K562 (cell line): Measurements from ENCODE around the gene C1orf122. TPM values are rescaled to one million over a fixed set of nuclear protein-coding genes. Genes with fewer than 3 reads are reported as not detected.

Experiments used
- ATAC-seq: fragments of 200-7000 bp; cut with Tn5 transposase; 3 replicates; pipeline ENCODE4 v1.9.1; 2020; ENCODE audit warnings: moderate library complexity
- BruUV-seq: library from RNA; stranded (reverse); fragments of 400-500 nt; replicated peaks from 2 replicates; lab custom pipeline; 2021; lab: Mats Ljungman, UMichigan
- CTCF ChIA-PET: fragments of 300-600 bp; formaldehyde crosslinking; extraction: SDS; loops from one replicate; lab custom pipeline; 2021; ENCODE audit warnings: low intra/inter-chr PET ratio; lab: Yijun Ruan, JAX
- POLR2A ChIA-PET: fragments of 300-600, 350-650 bp; sonication (Branson Sonifier 250); formaldehyde crosslinking; extraction: SDS; loops from one replicate; lab custom pipeline; 2021; ENCODE audit warnings: antibody characterized with exemption, inconsistent platforms; lab: Yijun Ruan, JAX
- DNase-seq, 4 experiments: peaks; one replicate each; pipeline versions ENCODE4 v3.0.0 to v3.0.0-alpha.2; 2011 to 2018; ENCODE audit warnings: low spot score in 3 of 4, mixed read lengths in 3 of 4; ENCODE audit errors: extremely low read depth in 1 of 4
- FAIRE-seq: peaks from 2 replicates; lab custom pipeline; 2011; peaks lifted over from hg19 to GRCh38; lab: Jason Lieb, UNC
- H2AFZ ChIP-seq: 2 replicates; pipeline ENCODE4 v1.6.0; 2011; ENCODE audit warnings: low read depth, low read length, control low read depth, inconsistent platforms
- H3K27ac ChIP-seq: fragments of 200-600 bp; 3 replicates; pipeline ENCODE4 v1.8.0; 2011; ENCODE audit warnings: low read depth, mild to moderate bottlenecking, control low read depth, inconsistent platforms, low read length, moderate library complexity, mixed read lengths; ENCODE audit errors: extremely low read depth
- H3K27me3 ChIP-seq, 2 experiments: fragments of 300-600 bp in 1 of 2; 2 replicates in 1 of 2; 3 replicates in 1 of 2; pipeline versions ENCODE4 v1.6.0 to v1.8.0; 2011; ENCODE audit warnings: inconsistent platforms in 2 of 2, low read length in 2 of 2, mild to moderate bottlenecking in 1 of 2, mixed read lengths in 1 of 2, moderate library complexity in 1 of 2; ENCODE audit not compliant: control insufficient read depth in 2 of 2, insufficient read depth in 2 of 2
- H3K36me3 ChIP-seq: fragments of 300-600 bp; 3 replicates; pipeline ENCODE4 v1.8.0; 2011; ENCODE audit warnings: mild to moderate bottlenecking, low read length, inconsistent platforms; ENCODE audit not compliant: control insufficient read depth, insufficient read depth
- H3K4me1 ChIP-seq, 2 experiments: fragments of 200-600 bp in 1 of 2; replicated peaks in 1 of 2; 2 replicates in 1 of 2; 3 replicates in 1 of 2; pipeline versions ENCODE4 v1.5.1 to v1.8.0; 2011; ENCODE audit warnings: inconsistent platforms in 2 of 2, low read length in 2 of 2, mild to moderate bottlenecking in 1 of 2, mixed read lengths in 1 of 2, moderate library complexity in 1 of 2; ENCODE audit not compliant: control insufficient read depth in 2 of 2, insufficient read depth in 2 of 2
- H3K4me2 ChIP-seq: 2 replicates; pipeline ENCODE4 v1.6.1; 2011; ENCODE audit warnings: low read length, control low read depth, inconsistent platforms, mixed read lengths; ENCODE audit not compliant: insufficient read depth
- H3K4me3 ChIP-seq: fragments of 200-600 bp; sonication (generic), shearing (Covaris generic); 2 replicates; pipeline ENCODE4 v1.5.1; 2016; ENCODE audit warnings: control low read depth, inconsistent platforms
- H3K79me2 ChIP-seq: fragments of 200-600 bp; 3 replicates; pipeline ENCODE4 v1.8.0; 2011; ENCODE audit warnings: low read length, inconsistent platforms; ENCODE audit not compliant: control insufficient read depth, insufficient read depth
- H3K9ac ChIP-seq, 2 experiments: 2 replicates each; pipeline versions ENCODE4 v1.6.0 to v1.6.1; 2011; ENCODE audit warnings: low read depth in 2 of 2, low read length in 2 of 2, control low read depth in 1 of 2, inconsistent platforms in 1 of 2, mild to moderate bottlenecking in 1 of 2, mixed read lengths in 1 of 2; ENCODE audit not compliant: insufficient read depth in 1 of 2
- H3K9me1 ChIP-seq: one replicate; pipeline ENCODE4 v1.6.0; 2011; ENCODE audit warnings: inconsistent platforms, mild to moderate bottlenecking, low read length, moderate library complexity; ENCODE audit not compliant: control insufficient read depth, insufficient read depth
- H3K9me3 ChIP-seq: replicated peaks from 2 replicates; pipeline ENCODE4 v1.5.1; 2011; ENCODE audit warnings: low read depth, low read length, inconsistent platforms; ENCODE audit not compliant: control insufficient read depth, insufficient read depth
- H4K20me1 ChIP-seq: replicated peaks from 2 replicates; pipeline ENCODE4 v1.6.1; 2011; ENCODE audit warnings: low read length, inconsistent platforms, mixed read lengths; ENCODE audit not compliant: control insufficient read depth, insufficient read depth
- CHCHD3 ChIP-seq: fragments of 250-450 bp; sonication (Bioruptor Pico); IDR thresholded peaks from 2 replicates; pipeline ENCODE4 v2.1.2; 2022; ENCODE audit warnings: mild to moderate bottlenecking
- CHD2 ChIP-seq: IDR thresholded peaks from 2 replicates; pipeline ENCODE4 v1.6.1; 2011; ENCODE audit warnings: low read depth, low read length
- HMBOX1 ChIP-seq: sonication (generic); IDR thresholded peaks from 2 replicates; pipeline ENCODE4 v1.6.1; 2016
- MCM3 ChIP-seq: fragments of 450-650 bp; IDR thresholded peaks from 2 replicates; pipeline ENCODE4 v1.6.1; 2016
- MED1 ChIP-seq: sonication (generic); formaldehyde crosslinking; IDR thresholded peaks from 2 replicates; pipeline ENCODE4 v1.8.1; 2023; ENCODE audit warnings: missing genetic modification reagents, borderline replicate concordance
- POLR2AphosphoS5 ChIP-seq: IDR thresholded peaks from 2 replicates; pipeline ENCODE4 v1.6.1; 2011; ENCODE audit warnings: mild to moderate bottlenecking, low read depth, low read length, moderate library complexity; ENCODE audit not compliant: control insufficient read depth, insufficient read depth
- SETDB1 ChIP-seq: IDR thresholded peaks from one replicate; pipeline ENCODE4 v1.6.1; 2012; ENCODE audit warnings: low read length, control low read depth, inconsistent platforms
- SMC3 ChIP-seq: conservative IDR thresholded peaks from 2 replicates; pipeline ENCODE4 v1.6.1; 2011; ENCODE audit warnings: low read depth, low read length, improper control_type of control experiment; ENCODE audit not compliant: insufficient read depth
- SNAPC5 ChIP-seq: fragments of 250-450 bp; sonication (Bioruptor Pico); IDR thresholded peaks from 2 replicates; pipeline ENCODE4 v1.8.0; 2021; ENCODE audit warnings: moderate library complexity, mild to moderate bottlenecking, inconsistent platforms
- STAT5B ChIP-seq: fragments of 250-450 bp; sonication (Bioruptor Pico); IDR thresholded peaks from 2 replicates; pipeline ENCODE4 v1.8.0; 2021; ENCODE audit warnings: mild to moderate bottlenecking, inconsistent platforms
- TEAD4 ChIP-seq, 2 experiments: sonication (generic) in 1 of 2; formaldehyde crosslinking in 1 of 2; IDR thresholded peaks; 2 replicates each; pipeline versions ENCODE4 v1.6.1 to v1.8.0; 2012 to 2022; ENCODE audit warnings: borderline replicate concordance in 1 of 2, inconsistent platforms in 1 of 2, low read length in 1 of 2, mild to moderate bottlenecking in 1 of 2, missing genetic modification reagents in 1 of 2
- ZBTB12 ChIP-seq: fragments of 250-450 bp; sonication (Bioruptor Pico); IDR thresholded peaks from 2 replicates; pipeline ENCODE4 v1.4.0; 2020
- ZNF324 ChIP-seq: fragments of 250-450 bp; sonication (Bioruptor Pico); IDR thresholded peaks from 2 replicates; pipeline ENCODE4 v1.4.0; 2020; ENCODE audit warnings: mild to moderate bottlenecking
- ZNF354B ChIP-seq: fragments of 250-450 bp; sonication (Bioruptor Pico); IDR thresholded peaks from 2 replicates; pipeline ENCODE4 v1.4.0; 2020
- ZNF445 ChIP-seq: fragments of 250-450 bp; sonication (Bioruptor Pico); IDR thresholded peaks from 2 replicates; pipeline ENCODE4 v1.4.0; 2020; ENCODE audit warnings: low read depth, mild to moderate bottlenecking, moderate library complexity
- WGBS: fragments of 100-300 bp; shearing (Covaris generic); methylation state at CpG from one replicate; pipeline ENCODE4 v1.1.6; 2016; ENCODE audit warnings: low coverage, mixed read lengths; ENCODE audit not compliant: insufficient coverage; ENCODE audit errors: missing lambda C conversion rate; 5-methylcytosine and 5-hydroxymethylcytosine counted together
- in situ Hi-C: fragments of 300-500 bp; cut with MboI; formaldehyde crosslinking; loops from 4 replicates; pipeline ENCODE4 v1.15.0; 2018; ENCODE audit warnings: inconsistent platforms, mixed read lengths
- intact Hi-C: fragments of 100-400 bp; cut with micrococcal nuclease; formaldehyde crosslinking; loops from 2 replicates; pipeline ENCODE4 v1.14.2; 2022
- polyA plus RNA-seq, 8 experiments: library from polyadenylated mRNA; depleted of rRNA in 4 of 8; stranded (reverse) in 5 of 8; unstranded in 3 of 8; fragments of >200 nt; fragmentation: Nextera tagmentation in 2 of 8; fragmentation: Illumina TruSeq in 1 of 8; extraction: Ambion mirVana in 2 of 8; extraction: Trizol in 1 of 8; gene quantifications; 2 replicates each; pipeline versions ENCODE4 v1.2.1 to v1.2.3, GENCODE V29; 2011 to 2014; ENCODE audit warnings: inconsistent platforms in 1 of 8, missing spikeins in 1 of 8
- total RNA-seq, 7 experiments: library from RNA; depleted of rRNA in 6 of 7; stranded (reverse); fragments of >200 nt in 6 of 7; fragmentation: Illumina TruSeq in 2 of 7; extraction: Trizol in 2 of 7; gene quantifications; 2 replicates each; pipeline versions ENCODE4 v1.2.1 to v1.2.3, GENCODE V29; 2011 to 2021; ENCODE audit warnings: low replicate concordance in 1 of 7

C1orf122 gene
- total and polyA plus RNA-seq, 9 of the 15 experiments (the other 6 are each of a cell fraction or from before 2014, with no cell fraction given) = 3.6 to 70.9 (median 17.3) TPM

GRCh38 chr1:37839676-37840075 lies 32.1 kb downstream of the C1orf122 start:
- H3K4me2 ChIP-seq = no peak overlapping the region
- no peak overlapping the region for H3K27ac ChIP-seq
- POLR2A ChIA-PET = interaction anchor here (1.1 to 1.7 kb wide), 2 partner anchors 11 to 37 kb away, joined by 3 to 5 read pairs; no protein-coding TSS in a partner anchor
- H3K4me3 ChIP-seq = no peak overlapping the region
- BruUV-seq = no TSS peak
- WGBS = 93% methylated on average over 10 of the region's 10 CpGs
- DNase-seq = no peak
- intact Hi-C loops (no loop called here), in situ Hi-C loops (no loop called here)
- H3K4me1 ChIP-seq = peaks cover 0 to 2% of the 10 kb centered on the region in 2 experiments; a peak in 1 of 5 replicates
- no peak overlapping the region for H3K9ac ChIP-seq
- peaks cover 55% of the 10 kb centered on the region for H3K36me3 ChIP-seq
- no peak for TF ChIP-seq SNAPC5 (CRISPR knock-in tag)
- no peak for TF ChIP-seq ZBTB12 (CRISPR knock-in tag)
- TF ChIP-seq ZNF354B (CRISPR knock-in tag) = no peak
- TF ChIP-seq POLR2AphosphoS5 = no peak
- TF ChIP-seq HMBOX1 = no peak
- TF ChIP-seq SETDB1 = no peak
- no peak for TF ChIP-seq MCM3
- no peak for TF ChIP-seq MED1
- no peak for TF ChIP-seq ZNF324 (CRISPR knock-in tag)
- no peak for TF ChIP-seq TEAD4 (IDR thresholded peaks at IDR 0.05; ENCODE audit: low read length)
- no peak for TF ChIP-seq TEAD4 (CRISPR knock-in tag; IDR thresholded peaks at IDR 0.05; ENCODE audit: borderline replicate concordance)
- no peak for TF ChIP-seq CHCHD3
- no peak for TF ChIP-seq ZNF445
- no peak for TF ChIP-seq STAT5B
- no peak for TF ChIP-seq SMC3
- TF ChIP-seq CHD2 = no peak
- no peak for ATAC-seq
- H3K27me3 ChIP-seq = no peaks in the 10 kb centered on the region
- no peaks in the 10 kb centered on the region for H3K9me1 ChIP-seq
- H3K9me3 ChIP-seq = no peaks in the 10 kb centered on the region
- FAIRE-seq = no peak
- no peaks in the 10 kb centered on the region for H4K20me1 ChIP-seq
- peaks cover 3% of the 10 kb centered on the region; the same call in 1 of the 3 replicates for H3K79me2 ChIP-seq
- no peak overlapping the region for H2AFZ ChIP-seq
- CTCF ChIA-PET = no interaction called here
